MCF 10A (cell line): ENCODE measurements around the gene CYP4F12. TPM values are rescaled to one million over a fixed set of nuclear protein-coding genes. Genes with fewer than 3 reads are reported as not detected.

Experiments
- BruUV-seq: library from RNA; stranded (reverse); fragments of 400-500 nt; replicated peaks from 2 replicates; lab custom pipeline; 2021; lab: Mats Ljungman, UMichigan
- CTCF ChIA-PET: fragments of 300-600 bp; sonication (Branson Sonifier 250); formaldehyde crosslinking; extraction: SDS; loops from one replicate; lab custom pipeline; 2021; ENCODE audit warnings: antibody characterized with exemption, inconsistent platforms; lab: Yijun Ruan, JAX
- POLR2A ChIA-PET: fragments of 300-600, 350-650 bp; sonication (Branson Sonifier 250); formaldehyde crosslinking; extraction: SDS; loops from one replicate; lab custom pipeline; 2020; ENCODE audit warnings: antibody characterized with exemption, inconsistent platforms; lab: Yijun Ruan, JAX
- DNase-seq: peaks from one replicate; pipeline ENCODE4 v3.0.0-alpha.2; 2018; ENCODE audit not compliant: unreplicated experiment
- H3K27ac Mint-ChIP-seq: one replicate; pipeline ENCODE4 v1.8.0; 2022; ENCODE audit warnings: mild to moderate bottlenecking, low read depth, mixed read lengths; ENCODE audit not compliant: unreplicated experiment
- H3K27me3 Mint-ChIP-seq: one replicate; pipeline ENCODE4 v1.8.0; 2022; ENCODE audit warnings: mixed read lengths; ENCODE audit not compliant: insufficient read depth, unreplicated experiment
- H3K36me3 Mint-ChIP-seq: one replicate; pipeline ENCODE4 v1.8.0; 2022; ENCODE audit warnings: mild to moderate bottlenecking, moderate library complexity, mixed read lengths; ENCODE audit not compliant: insufficient read depth, unreplicated experiment
- H3K4me1 Mint-ChIP-seq: one replicate; pipeline ENCODE4 v1.8.0; 2022; ENCODE audit warnings: mixed read lengths; ENCODE audit not compliant: insufficient read depth, unreplicated experiment
- H3K4me3 Mint-ChIP-seq: one replicate; pipeline ENCODE4 v1.8.0; 2022; ENCODE audit warnings: mild to moderate bottlenecking, moderate library complexity, mixed read lengths; ENCODE audit not compliant: unreplicated experiment
- H3K9me3 Mint-ChIP-seq: one replicate; pipeline ENCODE4 v1.8.0; 2022; ENCODE audit warnings: mixed read lengths; ENCODE audit not compliant: unreplicated experiment
- intact Hi-C: fragments of 100-400 bp; cut with micrococcal nuclease; formaldehyde crosslinking; loops from 2 replicates; pipeline ENCODE4 v1.14.1; 2022
- total RNA-seq: library from RNA; stranded (reverse); gene quantifications from 2 replicates; pipeline ENCODE4 v1.2.3, GENCODE V29; 2022
- TF ChIP-seq, protein P1 (sequence below): fragments of 200-600 bp; IDR thresholded peaks from one replicate; pipeline ENCODE4 v1.8.0; 2022; ENCODE audit warnings: antibody characterized with exemption, mild to moderate bottlenecking; ENCODE audit not compliant: unreplicated experiment

CYP4F12 gene
- total RNA-seq, 1 experiment from 2014 or later, result 0.56 TPM

- Mint-ChIP-seq H3K27ac (no peak overlapping the region), H3K9me3 (peaks cover 10% of the 10 kb centered on the region), H3K4me3 (no peak overlapping the region), H3K4me1 (no peaks in the 10 kb centered on the region), H3K27me3 (no peaks in the 10 kb centered on the region), H3K36me3 (no peaks in the 10 kb centered on the region)
- no peak for DNase-seq
- BruUV-seq, result no TSS peak
- TF ChIP-seq, protein P1, sequence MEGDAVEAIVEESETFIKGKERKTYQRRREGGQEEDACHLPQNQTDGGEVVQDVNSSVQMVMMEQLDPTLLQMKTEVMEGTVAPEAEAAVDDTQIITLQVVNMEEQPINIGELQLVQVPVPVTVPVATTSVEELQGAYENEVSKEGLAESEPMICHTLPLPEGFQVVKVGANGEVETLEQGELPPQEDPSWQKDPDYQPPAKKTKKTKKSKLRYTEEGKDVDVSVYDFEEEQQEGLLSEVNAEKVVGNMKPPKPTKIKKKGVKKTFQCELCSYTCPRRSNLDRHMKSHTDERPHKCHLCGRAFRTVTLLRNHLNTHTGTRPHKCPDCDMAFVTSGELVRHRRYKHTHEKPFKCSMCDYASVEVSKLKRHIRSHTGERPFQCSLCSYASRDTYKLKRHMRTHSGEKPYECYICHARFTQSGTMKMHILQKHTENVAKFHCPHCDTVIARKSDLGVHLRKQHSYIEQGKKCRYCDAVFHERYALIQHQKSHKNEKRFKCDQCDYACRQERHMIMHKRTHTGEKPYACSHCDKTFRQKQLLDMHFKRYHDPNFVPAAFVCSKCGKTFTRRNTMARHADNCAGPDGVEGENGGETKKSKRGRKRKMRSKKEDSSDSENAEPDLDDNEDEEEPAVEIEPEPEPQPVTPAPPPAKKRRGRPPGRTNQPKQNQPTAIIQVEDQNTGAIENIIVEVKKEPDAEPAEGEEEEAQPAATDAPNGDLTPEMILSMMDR, result no peak
- ChIA-PET POLR2A (no interaction called here), CTCF (interaction anchor here (0.6 kb wide), 1 partner anchor 147 kb away, joined by 3 read pairs; no protein-coding TSS in a partner anchor)
- intact Hi-C loops, result no loop called here
Observed at GRCh38 chr19:15733895-15734294, 61.0 kb downstream of the CYP4F12 start.

GRCh38 chr19:15737722-15738121, 64.8 kb downstream of the CYP4F12 start, which contains the start of gene OR10H3:
Gene OR10H3, plus strand, starts transcription at chr19:15737985. Its CDS starts 3,408 bp downstream, at chr19:15741393.
- BruUV-seq, result no TSS peak
- H3K9me3 Mint-ChIP-seq, result peaks cover 22% of the 10 kb centered on the region
- intact Hi-C loops, result no loop called here
- no peak for DNase-seq
- ChIA-PET POLR2A (no interaction called here), CTCF (no interaction called here)
- H3K27me3 Mint-ChIP-seq, result no peaks in the 10 kb centered on the region
- no peaks in the 10 kb centered on the region for H3K36me3 Mint-ChIP-seq
- TF ChIP-seq, protein P1, result no peak
- H3K4me3 Mint-ChIP-seq, result no peak within 1 kb of the TSS
- H3K4me1 Mint-ChIP-seq, result no peaks in the 10 kb centered on the region
- no peak within 1 kb of the TSS for H3K27ac Mint-ChIP-seq

GRCh38 chr19:15740785-15741184, 67.9 kb downstream of the CYP4F12 start:
- TF ChIP-seq, protein P1, result no peak
- H3K4me3 Mint-ChIP-seq, result no peak overlapping the region
- ChIA-PET POLR2A (no interaction called here), CTCF (no interaction called here)
- no peaks in the 10 kb centered on the region for H3K4me1 Mint-ChIP-seq
- H3K36me3 Mint-ChIP-seq, result no peaks in the 10 kb centered on the region
- H3K27ac Mint-ChIP-seq, result no peak overlapping the region
- intact Hi-C loops, result no loop called here
- no peak for DNase-seq
- H3K27me3 Mint-ChIP-seq, result no peaks in the 10 kb centered on the region
- peaks cover 23% of the 10 kb centered on the region for H3K9me3 Mint-ChIP-seq
- no TSS peak for BruUV-seq

Other genes with a start within 250 kb of the CYP4F12 start
- 46.4 and 46.5 TPM in 2 replicates for gene WIZ, start 223.1 kb upstream of the CYP4F12 start, total RNA-seq
- not detected in 2 replicates for gene RASAL3, start 208.5 kb upstream of the CYP4F12 start, total RNA-seq
- not detected in 2 replicates for gene PGLYRP2, start 193.6 kb upstream of the CYP4F12 start, total RNA-seq
- gene CYP4F22, start 164.6 kb upstream of the CYP4F12 start, total RNA-seq, result not detected in 2 replicates
- not detected in 2 replicates for gene CYP4F8, start 57.9 kb upstream of the CYP4F12 start, total RNA-seq
- 0.42 and 0.75 TPM in 2 replicates for gene CYP4F3, start 32.2 kb upstream of the CYP4F12 start, total RNA-seq
- gene OR10H2, start 54.9 kb downstream of the CYP4F12 start, total RNA-seq, result not detected in 2 replicates
- not detected in 2 replicates for gene OR10H3, start 64.9 kb downstream of the CYP4F12 start, total RNA-seq
- gene OR10H5, start 114.6 kb downstream of the CYP4F12 start, total RNA-seq, result not detected in 2 replicates
- gene OR10H1, start 142.6 kb downstream of the CYP4F12 start, total RNA-seq, result not detected in 2 replicates
- gene CYP4F2, start 225.0 kb downstream of the CYP4F12 start, total RNA-seq, result 0.14 and 0.59 TPM in 2 replicates